Muscle of arm (tissue), 12 donors: ENCODE data around the gene NFKBIE. TPM values are rescaled to one million over a fixed set of nuclear protein-coding genes. Genes with fewer than 3 reads are reported as not detected.
"Not testable (repeated sequence)": the region's sequence is repeated elsewhere in the genome, so short reads cannot be mapped to it uniquely, and the experiment has no call there.

Experiments used
- DNase-seq: peaks from one replicate; pipeline ENCODE4 v3.0.0-alpha.2; 2013
- polyA plus RNA-seq, 12 donors: library from polyadenylated mRNA; unstranded; fragments of 120-200 nt; gene quantifications; one replicate each; pipeline ENCODE4 v1.2.1, GENCODE V29; 2013; ENCODE audit not compliant: insufficient read length in 12 of 12

NFKBIE gene
- polyA plus RNA-seq, 12 donors: 3.1 to 9.2 (median 4.5) TPM; not detected in 1

- peak; percentile 88 for DNase-seq
Measured at GRCh38 chr6:44245912-44246662, 19.3 kb downstream of the NFKBIE start.

- DNase-seq: no peak
Measured at GRCh38 chr6:44245391-44245911, 19.9 kb downstream of the NFKBIE start.

GRCh38 chr6:44243345-44243744 is 22.0 kb downstream of the NFKBIE start:
- DNase-seq: no peak

- no peak for DNase-seq
Measured at GRCh38 chr6:44238687-44239350, 26.5 kb downstream of the NFKBIE start.

GRCh38 chr6:44237813-44238433 is 27.4 kb downstream of the NFKBIE start:
- DNase-seq: peak; percentile 83

- peak; percentile 79 for DNase-seq
Measured at GRCh38 chr6:44237021-44237812, 28.1 kb downstream of the NFKBIE start.

GRCh38 chr6:44235891-44236516 is 29.3 kb downstream of the NFKBIE start:
- DNase-seq: no peak

GRCh38 chr6:44235269-44235668 is 30.1 kb downstream of the NFKBIE start:
- DNase-seq: no peak

- DNase-seq: peak; percentile 68
Measured at GRCh38 chr6:44234101-44235025, 31.0 kb downstream of the NFKBIE start.

- no peak for DNase-seq
Measured at GRCh38 chr6:44233567-44234100, 31.7 kb downstream of the NFKBIE start.

GRCh38 chr6:44232676-44233566 is 32.4 kb downstream of the NFKBIE start:
- no peak for DNase-seq

- DNase-seq: not testable (repeated sequence)
Measured at GRCh38 chr6:44231426-44231825, 33.9 kb downstream of the NFKBIE start.

GRCh38 chr6:44230034-44230675 is 35.2 kb downstream of the NFKBIE start:
- DNase-seq: no peak

- no peak for DNase-seq
Measured at GRCh38 chr6:44229376-44230033, 35.8 kb downstream of the NFKBIE start.

GRCh38 chr6:44228836-44229235 is 36.5 kb downstream of the NFKBIE start:
- no peak for DNase-seq

- DNase-seq: no peak
Measured at GRCh38 chr6:44228433-44228832, 36.9 kb downstream of the NFKBIE start.

GRCh38 chr6:44228031-44228430 is 37.3 kb downstream of the NFKBIE start:
- no peak for DNase-seq
